GM12878 (cell line): Measurements from ENCODE around the gene FRK. TPM values are rescaled to one million over a fixed set of nuclear protein-coding genes. Genes with fewer than 3 reads are reported as not detected.

Experiments used
- ATAC-seq: fragments of 200-7000 bp; cut with Tn5 transposase; 3 replicates; pipeline ENCODE4 v1.9.1; 2020; ENCODE audit warnings: mild to moderate bottlenecking, moderate library complexity
- BruUV-seq: library from RNA; stranded (reverse); fragments of 400-500 nt; replicated peaks from 2 replicates; lab custom pipeline; 2021; lab: Mats Ljungman, UMichigan
- CTCF ChIA-PET: fragments of 300-600 bp; sonication (Branson Sonifier 250); formaldehyde crosslinking; extraction: SDS; loops from one replicate; lab custom pipeline; 2021; ENCODE audit warnings: inconsistent platforms; lab: Yijun Ruan, JAX
- POLR2A ChIA-PET: fragments of 350-600 bp; formaldehyde crosslinking; extraction: SDS; loops from one replicate; lab custom pipeline; 2021; ENCODE audit warnings: inconsistent platforms; lab: Charles Lee
- RAD21 ChIA-PET: fragments of 300-600 bp; sonication (Branson Sonifier 250); formaldehyde crosslinking; loops from one replicate; lab custom pipeline; 2023; ENCODE audit warnings: antibody characterized with exemption; ENCODE audit not compliant: unreplicated experiment; lab: Charles Lee
- SMC1A ChIA-PET: fragments of 300-600 bp; sonication (Branson Sonifier 250); formaldehyde crosslinking; loops from one replicate; lab custom pipeline; 2023; ENCODE audit not compliant: unreplicated experiment, uncharacterized antibody; lab: Charles Lee
- DNase-seq: peaks from one replicate; pipeline ENCODE4 v3.0.0-alpha.2; 2011; ENCODE audit warnings: low read depth, low spot score
- FAIRE-seq: peaks from 3 replicates; lab custom pipeline; 2011; peaks lifted over from hg19 to GRCh38; lab: Jason Lieb, UNC
- H2AFZ ChIP-seq: 2 replicates; pipeline ENCODE4 v1.6.0; 2011; ENCODE audit warnings: low read depth, low read length, control low read depth; ENCODE audit not compliant: control insufficient read depth
- H3K27ac ChIP-seq: 2 replicates; pipeline ENCODE4 v1.5.1; 2011; ENCODE audit warnings: control low read depth; ENCODE audit not compliant: control insufficient read depth, insufficient read depth
- H3K27me3 ChIP-seq, 2 experiments: replicated peaks in 1 of 2; 2 replicates each; pipeline versions ENCODE4 v1.6.0 to v1.6.1; 2011; ENCODE audit warnings: low read length in 1 of 2; ENCODE audit not compliant: control insufficient read depth in 2 of 2, insufficient read depth in 2 of 2
- H3K36me3 ChIP-seq, 2 experiments: 2 replicates each; pipeline ENCODE4 v1.5.1; 2011; ENCODE audit warnings: low read length in 1 of 2; ENCODE audit not compliant: control insufficient read depth in 2 of 2, insufficient read depth in 2 of 2
- H3K4me1 ChIP-seq: 2 replicates; pipeline ENCODE4 v1.6.1; 2011; ENCODE audit warnings: mild to moderate bottlenecking, low read length, moderate library complexity, mixed read lengths; ENCODE audit not compliant: control insufficient read depth, insufficient read depth
- H3K4me2 ChIP-seq: 2 replicates; pipeline ENCODE4 v1.6.0; 2011; ENCODE audit warnings: control low read depth; ENCODE audit not compliant: control insufficient read depth, insufficient read depth
- H3K4me3 ChIP-seq: fragments of 200-600 bp; sonication (generic); 2 replicates; pipeline ENCODE4 v1.5.1; 2016
- H3K79me2 ChIP-seq: 2 replicates; pipeline ENCODE4 v1.6.0; 2011; ENCODE audit warnings: low read length; ENCODE audit not compliant: control insufficient read depth, insufficient read depth
- H3K9ac ChIP-seq: 2 replicates; pipeline ENCODE4 v1.8.0; 2011; ENCODE audit warnings: low read length, control low read depth, mixed read lengths; ENCODE audit not compliant: control insufficient read depth, insufficient read depth
- H3K9me3 ChIP-seq: replicated peaks from 3 replicates; pipeline ENCODE4 v1.5.1; 2011; ENCODE audit warnings: mild to moderate bottlenecking, low read length; ENCODE audit not compliant: control insufficient read depth, insufficient read depth
- H4K20me1 ChIP-seq: 2 replicates; pipeline ENCODE4 v1.6.0; 2011; ENCODE audit not compliant: control insufficient read depth, insufficient read depth
- ATF7 ChIP-seq: fragments of 450-650 bp; IDR thresholded peaks from 2 replicates; pipeline ENCODE4 v1.6.1; 2016; ENCODE audit warnings: low read depth, mild to moderate bottlenecking
- BCL11A ChIP-seq: IDR thresholded peaks from 2 replicates; pipeline ENCODE4 v1.6.1; 2011; ENCODE audit warnings: low read depth, low read length
- CREM ChIP-seq: IDR thresholded peaks from 2 replicates; pipeline ENCODE4 v1.6.1; 2014; ENCODE audit warnings: antibody characterized with exemption, low read depth
- E2F8 ChIP-seq: fragments of 450-650 bp; IDR thresholded peaks from 2 replicates; pipeline ENCODE4 v1.6.1; 2018; ENCODE audit warnings: mild to moderate bottlenecking, low read depth, moderate library complexity; ENCODE audit not compliant: partially characterized antibody
- ESRRA ChIP-seq: IDR thresholded peaks from 2 replicates; pipeline ENCODE4 v1.6.1; 2012; ENCODE audit warnings: mild to moderate bottlenecking, low read length, improper control_type of control experiment
- ETV6 ChIP-seq, 2 experiments: fragments of 450-650 bp in 1 of 2; IDR thresholded peaks in 1 of 2; conservative IDR thresholded peaks in 1 of 2; 2 replicates each; pipeline ENCODE4 v1.6.1; 2014; ENCODE audit warnings: antibody characterized with exemption in 1 of 2, borderline replicate concordance in 1 of 2, low read depth in 1 of 2, mild to moderate bottlenecking in 1 of 2, moderate library complexity in 1 of 2
- FOXK2 ChIP-seq: fragments of 450-650 bp; IDR thresholded peaks from 2 replicates; pipeline ENCODE4 v1.6.1; 2017; ENCODE audit warnings: mild to moderate bottlenecking, moderate library complexity
- HDGF ChIP-seq: fragments of 450-650 bp; IDR thresholded peaks from 2 replicates; pipeline ENCODE4 v1.6.1; 2016; ENCODE audit warnings: antibody characterized with exemption
- IRF5 ChIP-seq: fragments of 450-650 bp; IDR thresholded peaks from 2 replicates; pipeline ENCODE4 v1.6.1; 2017; ENCODE audit warnings: borderline replicate concordance
- KAT2A ChIP-seq: conservative IDR thresholded peaks from 2 replicates; pipeline ENCODE4 v1.6.1; 2011; ENCODE audit warnings: low read depth, low read length; ENCODE audit not compliant: control insufficient read depth
- KDM1A ChIP-seq: fragments of 200-600 bp; sonication (generic); IDR thresholded peaks from 2 replicates; pipeline ENCODE4 v1.6.1; 2016; ENCODE audit warnings: borderline replicate concordance
- KLF5 ChIP-seq: fragments of 450-650 bp; IDR thresholded peaks from 2 replicates; pipeline ENCODE4 v1.6.1; 2014; ENCODE audit warnings: mild to moderate bottlenecking; ENCODE audit not compliant: partially characterized antibody
- MEF2A ChIP-seq: IDR thresholded peaks from 2 replicates; pipeline ENCODE4 v1.6.1; 2011; ENCODE audit warnings: low read depth, mild to moderate bottlenecking, low read length, moderate library complexity; ENCODE audit not compliant: insufficient read depth
- MEF2B ChIP-seq: fragments of 450-650 bp; IDR thresholded peaks from 2 replicates; pipeline ENCODE4 v1.6.1; 2018; ENCODE audit warnings: mild to moderate bottlenecking, moderate library complexity; ENCODE audit not compliant: partially characterized antibody, poor library complexity, severe bottlenecking
- MTA3 ChIP-seq: IDR thresholded peaks from 2 replicates; pipeline ENCODE4 v1.6.1; 2012; ENCODE audit warnings: low read length, inconsistent platforms, borderline replicate concordance
- NR2C2 ChIP-seq: IDR thresholded peaks from 2 replicates; pipeline ENCODE4 v1.6.1; 2011; ENCODE audit warnings: borderline replicate concordance, low read depth; ENCODE audit not compliant: control insufficient read depth, insufficient read length
- PAX5 ChIP-seq: IDR thresholded peaks from 2 replicates; pipeline ENCODE4 v1.6.1; 2011; ENCODE audit warnings: low read depth, low read length, borderline replicate concordance
- POLR2A ChIP-seq: IDR thresholded peaks from 2 replicates; pipeline ENCODE4 v1.6.1; 2011; ENCODE audit warnings: low read depth, mild to moderate bottlenecking, low read length
- RAD21 ChIP-seq: IDR thresholded peaks from 2 replicates; pipeline ENCODE4 v1.6.1; 2011; ENCODE audit warnings: mild to moderate bottlenecking, low read depth, low read length, moderate library complexity; ENCODE audit not compliant: insufficient read depth
- RUNX3 ChIP-seq: IDR thresholded peaks from 2 replicates; pipeline ENCODE4 v1.6.1; 2012; ENCODE audit warnings: low read length, inconsistent platforms
- TARDBP ChIP-seq: IDR thresholded peaks from 2 replicates; pipeline ENCODE4 v1.6.1; 2016; ENCODE audit warnings: borderline replicate concordance
- TCF12 ChIP-seq: IDR thresholded peaks from 2 replicates; pipeline ENCODE4 v1.6.1; 2011; ENCODE audit warnings: low read depth, mild to moderate bottlenecking, low read length
- ZNF24 ChIP-seq: fragments of 450-650 bp; IDR thresholded peaks from 2 replicates; pipeline ENCODE4 v1.6.1; 2017; ENCODE audit warnings: antibody characterized with exemption, mild to moderate bottlenecking
- WGBS: methylation state at CpG from one replicate; pipeline ENCODE4 v1.1.6; 2016; ENCODE audit warnings: low lambda C conversion rate; ENCODE audit not compliant: insufficient replicate concordance, insufficient coverage; ENCODE audit errors: missing lambda C conversion rate; 5-methylcytosine and 5-hydroxymethylcytosine counted together
- in situ Hi-C: fragments of 300-500 bp; cut with MboI; formaldehyde crosslinking; loops from 9 replicates; pipeline ENCODE4 v1.14.3; 2018; ENCODE audit warnings: mixed read lengths
- intact Hi-C: fragments of 100-400 bp; cut with micrococcal nuclease; formaldehyde crosslinking; loops from one replicate; pipeline ENCODE4 v1.14.2; 2022; ENCODE audit not compliant: unreplicated experiment
- polyA plus RNA-seq, 11 experiments: library from polyadenylated mRNA; depleted of rRNA in 4 of 11; unstranded in 6 of 11; stranded (reverse) in 5 of 11; fragments of >200 nt; fragmentation: Nextera tagmentation in 4 of 11; fragmentation: Illumina TruSeq in 1 of 11; extraction: Ambion mirVana in 4 of 11; extraction: Trizol in 1 of 11; gene quantifications; 1 replicate in 1 of 11; 2 replicates in 10 of 11; pipeline versions ENCODE4 v1.2.1 to v1.2.3, GENCODE V29; 2011 to 2016; ENCODE audit warnings: inconsistent platforms in 2 of 11, missing spikeins in 2 of 11, low read depth in 1 of 11
- total RNA-seq, 4 experiments: library from RNA; depleted of rRNA in 3 of 4; stranded (reverse); fragments of >200 nt in 3 of 4; fragmentation: Illumina TruSeq in 1 of 4; extraction: Trizol in 1 of 4; gene quantifications; 2 replicates each; pipeline versions ENCODE4 v1.2.1 to v1.2.3, GENCODE V29; 2013 to 2021

FRK gene
- total and polyA plus RNA-seq, 10 of the 15 experiments (the other 5 are each of a cell fraction or from before 2014, with no cell fraction given): 0.29 to 2.4 (median 1.2) TPM

GRCh38 chr6:115908906-115909559 lies 151.7 kb downstream of the FRK start:
- Histone ChIP-seq H3K4me3 (no peak overlapping the region), H3K27me3 (no peaks in the 10 kb centered on the region), H3K36me3 (no peaks in the 10 kb centered on the region), H3K9ac (no peak overlapping the region), H2AFZ (no peak overlapping the region), H4K20me1 (no peaks in the 10 kb centered on the region), H3K9me3 (no peaks in the 10 kb centered on the region), H3K79me2 (no peaks in the 10 kb centered on the region), H3K27ac (no peak overlapping the region), H3K4me2 (no peak overlapping the region), H3K4me1 (no peaks in the 10 kb centered on the region)
- DNase-seq (no peak), FAIRE-seq (no peak), ATAC-seq (peak; percentile 74)
- ChIA-PET POLR2A (interaction anchor here (0.6 kb wide), 1 partner anchor 197 kb away, joined by 3 read pairs; no protein-coding TSS in a partner anchor), SMC1A (interaction anchor here (1.3 to 1.9 kb wide), 2 partner anchors 19 to 22 kb away, joined by 3 to 4 read pairs; no protein-coding TSS in a partner anchor), RAD21 (interaction anchor here (1.3 to 1.6 kb wide), 2 partner anchors 13 to 372 kb away, joined by 3 to 5 read pairs; no protein-coding TSS in a partner anchor), CTCF (interaction anchor here (1.1 kb wide), 1 partner anchor 9 kb away, joined by 3 read pairs; no protein-coding TSS in a partner anchor)
- WGBS: 14% methylated on average over 5 of the region's 5 CpGs
- intact Hi-C loops (no loop called here), in situ Hi-C loops (no loop called here)
- BruUV-seq: no TSS peak
- TF ChIP-seq MEF2A (no peak), FOXK2 (no peak), TCF12 (no peak), BCL11A (peak; percentile 65; the same call in 1 of the 2 replicates), MEF2B (no peak), ZNF24 (peak; percentile 81), ETV6 (conservative IDR thresholded peaks at IDR 0.05 in 1 of 2, IDR thresholded peaks at IDR 0.05 in 1 of 2; ENCODE audit: borderline replicate concordance in 1 of 2, low read depth in 1 of 2) (no peak), CREM (no peak), KDM1A (no peak), E2F8 (no peak), RAD21 (no peak), IRF5 (no peak), PAX5 (no peak), MTA3 (no peak), KLF5 (no peak), NR2C2 (no peak), TARDBP (no peak), HDGF (no peak), RUNX3 (peak; percentile 78), ATF7 (peak; percentile 26; the same call in 1 of the 2 replicates), KAT2A (no peak), POLR2A (no peak), ESRRA (no peak)
